ENCODE results near the gene CER1. TPM values are rescaled to one million over a fixed set of nuclear protein-coding genes. Genes with fewer than 3 reads are reported as not detected.

Gene CER1
- total and polyA plus RNA-seq, 12 donors: 0.39 TPM; not detected in 11

DNA sequence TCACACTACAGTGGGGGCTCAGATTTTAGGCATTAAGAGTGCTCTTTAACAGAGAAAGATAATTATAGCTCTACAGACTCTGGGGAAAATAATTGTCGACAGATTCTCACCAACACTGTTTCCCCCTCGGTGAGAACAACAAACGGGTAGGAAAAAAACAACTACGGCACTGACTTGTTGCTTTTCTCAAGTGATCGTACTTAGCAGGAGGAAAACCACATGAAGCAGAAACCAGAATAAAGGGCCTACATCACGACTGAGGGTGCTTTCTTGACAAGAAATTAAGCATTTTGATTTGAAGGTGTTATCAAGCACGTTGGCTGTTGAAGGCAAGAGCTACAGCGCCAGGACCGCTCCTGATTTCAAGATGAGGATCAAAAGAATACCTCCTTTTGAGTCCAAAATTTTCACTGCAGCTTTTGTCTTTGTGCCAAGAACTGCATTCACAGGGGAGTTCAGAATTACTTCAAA, 27.2 kb upstream of the CER1 start:
- H3K9me3 ChIP-seq (replicated peaks in 1 of 3): no peaks in the 10 kb centered on the region
- no peak for DNase-seq
- no peaks in the 10 kb centered on the region for H3K27me3 ChIP-seq
- TF ChIP-seq POLR2A (IDR thresholded peaks at IDR 0.05): no peak
- TF ChIP-seq, protein P1, sequence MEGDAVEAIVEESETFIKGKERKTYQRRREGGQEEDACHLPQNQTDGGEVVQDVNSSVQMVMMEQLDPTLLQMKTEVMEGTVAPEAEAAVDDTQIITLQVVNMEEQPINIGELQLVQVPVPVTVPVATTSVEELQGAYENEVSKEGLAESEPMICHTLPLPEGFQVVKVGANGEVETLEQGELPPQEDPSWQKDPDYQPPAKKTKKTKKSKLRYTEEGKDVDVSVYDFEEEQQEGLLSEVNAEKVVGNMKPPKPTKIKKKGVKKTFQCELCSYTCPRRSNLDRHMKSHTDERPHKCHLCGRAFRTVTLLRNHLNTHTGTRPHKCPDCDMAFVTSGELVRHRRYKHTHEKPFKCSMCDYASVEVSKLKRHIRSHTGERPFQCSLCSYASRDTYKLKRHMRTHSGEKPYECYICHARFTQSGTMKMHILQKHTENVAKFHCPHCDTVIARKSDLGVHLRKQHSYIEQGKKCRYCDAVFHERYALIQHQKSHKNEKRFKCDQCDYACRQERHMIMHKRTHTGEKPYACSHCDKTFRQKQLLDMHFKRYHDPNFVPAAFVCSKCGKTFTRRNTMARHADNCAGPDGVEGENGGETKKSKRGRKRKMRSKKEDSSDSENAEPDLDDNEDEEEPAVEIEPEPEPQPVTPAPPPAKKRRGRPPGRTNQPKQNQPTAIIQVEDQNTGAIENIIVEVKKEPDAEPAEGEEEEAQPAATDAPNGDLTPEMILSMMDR (IDR thresholded peaks at IDR 0.05): no peak
- intact Hi-C loops (cut with DNase I): no loop called here
- H3K36me3 ChIP-seq (replicated peaks in 1 of 2): no peaks in the 10 kb centered on the region
- H3K4me3 ChIP-seq: no peak overlapping the region
- H3K27ac ChIP-seq: no peak overlapping the region
- peaks cover 0 to 5% of the 10 kb centered on the region in 2 donors for H3K4me1 ChIP-seq (replicated peaks in 1 of 2)
- 62 to 72% (median 71%) methylated on average over 9 of the region's 9 CpGs for WGBS, 4 donors

DNA sequence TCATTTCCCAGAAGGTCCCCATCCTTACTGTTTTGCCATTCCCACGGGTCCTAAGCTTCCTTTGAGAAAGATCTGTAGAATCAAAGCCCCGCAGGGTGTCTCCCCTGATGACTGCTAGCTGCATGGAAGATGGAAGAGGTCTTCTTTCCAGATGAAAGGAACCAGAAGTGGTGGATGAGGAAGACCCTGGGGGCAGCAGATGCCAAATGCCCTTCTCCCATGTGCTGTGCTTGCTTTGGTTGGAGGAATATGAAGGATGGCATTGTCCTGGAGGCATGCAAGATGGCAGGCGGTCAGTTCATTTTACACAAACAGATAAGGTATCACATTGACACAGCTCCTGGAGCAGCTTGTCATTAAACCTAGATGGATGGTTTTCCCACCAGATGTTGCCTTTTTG, 25.8 kb upstream of the CER1 start:
- 67 to 90% (median 82%) methylated on average over 3 of the region's 3 CpGs for WGBS, 4 donors
- peaks cover 0 to 5% of the 10 kb centered on the region in 2 donors for H3K4me1 ChIP-seq (replicated peaks in 1 of 2)
- H3K27ac ChIP-seq: no peak overlapping the region
- no peaks in the 10 kb centered on the region for H3K27me3 ChIP-seq
- no peak overlapping the region for H3K4me3 ChIP-seq
- DNase-seq: no peak
- no peaks in the 10 kb centered on the region for H3K9me3 ChIP-seq (replicated peaks in 1 of 3)
- no peaks in the 10 kb centered on the region for H3K36me3 ChIP-seq (replicated peaks in 1 of 2)
- TF ChIP-seq, protein P1 (IDR thresholded peaks at IDR 0.05): no peak
- TF ChIP-seq POLR2A (IDR thresholded peaks at IDR 0.05): no peak
- intact Hi-C loops (cut with DNase I): no loop called here

DNA sequence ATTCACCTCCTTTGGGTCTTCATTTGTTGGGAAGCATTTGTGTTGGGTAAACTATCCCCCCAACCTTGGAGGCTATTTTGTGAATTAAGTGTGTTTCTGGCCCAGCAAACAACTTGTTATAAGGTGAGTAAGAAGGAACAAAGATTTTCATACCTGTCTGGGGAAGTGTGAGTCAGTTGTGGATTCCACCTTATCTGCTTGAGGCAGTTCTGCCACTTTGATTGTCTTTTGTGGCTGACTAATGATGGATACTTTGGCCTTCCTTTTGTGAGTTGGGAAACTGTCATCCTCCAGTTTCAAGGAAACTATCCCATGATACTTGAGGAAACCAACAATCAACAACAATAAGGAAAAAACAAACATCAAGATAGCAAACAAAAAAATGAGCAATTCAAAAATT, 24.6 kb upstream of the CER1 start:
- H3K36me3 ChIP-seq (replicated peaks in 1 of 2): no peaks in the 10 kb centered on the region

GRCh38 chr9:14746626-14747025, 24.1 kb upstream of the CER1 start:
- Histone ChIP-seq H3K4me1 (replicated peaks in 1 of 2) (no peaks in the 10 kb centered on the region), H3K4me3 (no peak overlapping the region), H3K27ac (no peak overlapping the region), H3K27me3 (no peaks in the 10 kb centered on the region), H3K9me3 (replicated peaks in 1 of 3) (no peaks in the 10 kb centered on the region), H3K36me3 (replicated peaks in 1 of 2) (no peaks in the 10 kb centered on the region)
- WGBS, 4 donors: 80 to 90% (median 87%) methylated on average over 3 of the region's 3 CpGs
- intact Hi-C loops (cut with DNase I): no loop called here
- DNase-seq: no peak
- TF ChIP-seq, protein P1 (IDR thresholded peaks at IDR 0.05): no peak
- no peak for TF ChIP-seq POLR2A (IDR thresholded peaks at IDR 0.05)

More for the DNA sequence above, 24.6 kb upstream of the CER1 start:
- no peak for TF ChIP-seq POLR2A (IDR thresholded peaks at IDR 0.05)
- TF ChIP-seq, protein P1 (IDR thresholded peaks at IDR 0.05): no peak
- intact Hi-C loops (cut with DNase I): no loop called here
- H3K27ac ChIP-seq: no peak overlapping the region
- no peak for DNase-seq
- peaks cover 0 to 4% of the 10 kb centered on the region in 2 donors for H3K4me1 ChIP-seq (replicated peaks in 1 of 2)
- no peaks in the 10 kb centered on the region for H3K27me3 ChIP-seq
- H3K4me3 ChIP-seq: no peak overlapping the region
- H3K9me3 ChIP-seq (replicated peaks in 1 of 3): no peaks in the 10 kb centered on the region
